Measurements from ENCODE around the gene TKTL1.

The TKTL1 gene

DNA sequence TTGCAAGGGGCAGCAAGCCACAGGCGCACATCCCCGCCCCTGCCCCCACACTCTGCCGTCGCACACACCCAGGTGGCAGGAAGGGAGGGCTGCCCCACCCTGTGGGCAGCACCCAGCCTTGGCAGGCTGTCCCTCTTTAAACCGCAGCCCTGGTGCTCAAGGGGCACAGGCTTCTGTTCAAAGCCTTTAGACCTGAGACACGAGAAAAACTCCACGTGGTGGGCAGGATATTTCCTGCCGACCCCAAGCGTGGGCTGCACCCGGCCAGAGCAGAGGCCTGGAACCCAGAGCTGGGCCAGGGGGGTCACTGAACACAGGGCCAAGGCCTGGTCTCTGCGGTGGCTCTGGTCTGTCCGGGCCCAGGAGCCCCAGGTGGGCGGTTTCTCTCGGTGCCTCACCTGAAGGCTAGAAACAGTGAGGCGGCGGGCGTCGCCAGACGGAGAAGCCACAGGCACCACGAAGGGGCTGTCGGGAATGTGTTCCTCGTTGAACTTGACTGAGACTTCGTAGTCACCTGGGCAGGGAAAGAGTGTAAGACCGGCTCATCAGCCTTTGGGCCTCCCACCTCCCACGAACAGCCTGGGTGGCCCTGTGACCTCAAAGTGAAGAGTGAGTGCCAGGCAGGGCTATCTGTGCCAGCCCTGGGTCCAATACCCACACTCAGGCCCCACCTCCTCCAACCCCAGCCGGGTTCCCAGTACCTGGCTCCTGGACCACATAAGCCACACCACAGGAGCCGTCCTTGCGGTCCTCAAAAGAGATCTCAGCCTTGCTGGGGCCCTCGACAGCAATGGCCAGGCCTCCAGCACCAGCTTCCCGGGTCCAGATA, 55.8 kb downstream of the TKTL1 start:
- H3K79me2 ChIP-seq, result no peaks in the 10 kb centered on the region
- H3K4me3 ChIP-seq (ENCODE audit: low read depth, low read length), result no peak overlapping the region
- no peak overlapping the region for H2AFZ ChIP-seq
- no peaks in the 10 kb centered on the region for H3K9me3 ChIP-seq (ENCODE audit: control insufficient read depth, low read length)
- H3K4me2 ChIP-seq (ENCODE audit: low read length), result no peak overlapping the region
- TF ChIP-seq, protein P1, sequence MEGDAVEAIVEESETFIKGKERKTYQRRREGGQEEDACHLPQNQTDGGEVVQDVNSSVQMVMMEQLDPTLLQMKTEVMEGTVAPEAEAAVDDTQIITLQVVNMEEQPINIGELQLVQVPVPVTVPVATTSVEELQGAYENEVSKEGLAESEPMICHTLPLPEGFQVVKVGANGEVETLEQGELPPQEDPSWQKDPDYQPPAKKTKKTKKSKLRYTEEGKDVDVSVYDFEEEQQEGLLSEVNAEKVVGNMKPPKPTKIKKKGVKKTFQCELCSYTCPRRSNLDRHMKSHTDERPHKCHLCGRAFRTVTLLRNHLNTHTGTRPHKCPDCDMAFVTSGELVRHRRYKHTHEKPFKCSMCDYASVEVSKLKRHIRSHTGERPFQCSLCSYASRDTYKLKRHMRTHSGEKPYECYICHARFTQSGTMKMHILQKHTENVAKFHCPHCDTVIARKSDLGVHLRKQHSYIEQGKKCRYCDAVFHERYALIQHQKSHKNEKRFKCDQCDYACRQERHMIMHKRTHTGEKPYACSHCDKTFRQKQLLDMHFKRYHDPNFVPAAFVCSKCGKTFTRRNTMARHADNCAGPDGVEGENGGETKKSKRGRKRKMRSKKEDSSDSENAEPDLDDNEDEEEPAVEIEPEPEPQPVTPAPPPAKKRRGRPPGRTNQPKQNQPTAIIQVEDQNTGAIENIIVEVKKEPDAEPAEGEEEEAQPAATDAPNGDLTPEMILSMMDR (IDR thresholded peaks at IDR 0.05), result no peak
- H3K9ac ChIP-seq, result no peak overlapping the region
- H3K4me1 ChIP-seq, result no peaks in the 10 kb centered on the region
- H3K36me3 ChIP-seq (ENCODE audit: control insufficient read depth, insufficient read depth, low read length), result no peaks in the 10 kb centered on the region
- H3K27me3 ChIP-seq (ENCODE audit: control insufficient read depth, insufficient read depth, low read length), result no peaks in the 10 kb centered on the region
- H3K27ac ChIP-seq, result no peak overlapping the region

DNA sequence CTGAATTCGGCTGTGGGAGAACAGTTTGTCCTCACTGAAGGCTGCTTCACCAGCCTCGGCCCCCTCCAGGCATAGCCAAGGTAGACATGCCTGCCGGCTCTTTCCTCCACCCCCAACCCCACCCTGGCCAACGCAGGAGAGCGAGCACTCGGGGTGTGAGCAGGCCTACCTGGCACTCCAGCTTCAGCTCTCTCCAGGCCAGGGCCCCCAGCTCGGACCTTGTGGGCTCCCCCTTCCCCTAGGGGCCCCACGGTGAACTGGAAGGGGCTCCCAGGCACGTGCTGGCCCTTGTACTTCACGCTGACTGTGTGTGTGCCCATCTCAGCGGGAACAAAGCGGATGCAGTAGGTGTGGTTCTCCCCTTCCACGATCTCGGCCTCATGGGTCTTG, 56.4 kb downstream of the TKTL1 start:
- Histone ChIP-seq H3K79me2 (no peaks in the 10 kb centered on the region), H3K4me3 (ENCODE audit: low read depth, low read length) (no peak overlapping the region), H3K4me2 (ENCODE audit: low read length) (no peak overlapping the region), H3K36me3 (ENCODE audit: control insufficient read depth, insufficient read depth, low read length) (no peaks in the 10 kb centered on the region), H3K9me3 (ENCODE audit: control insufficient read depth, low read length) (no peaks in the 10 kb centered on the region), H3K27ac (no peak overlapping the region), H3K4me1 (no peaks in the 10 kb centered on the region), H3K9ac (no peak overlapping the region), H2AFZ (no peak overlapping the region), H3K27me3 (ENCODE audit: control insufficient read depth, insufficient read depth, low read length) (no peaks in the 10 kb centered on the region)
- TF ChIP-seq, protein P1 (IDR thresholded peaks at IDR 0.05), result no peak

DNA sequence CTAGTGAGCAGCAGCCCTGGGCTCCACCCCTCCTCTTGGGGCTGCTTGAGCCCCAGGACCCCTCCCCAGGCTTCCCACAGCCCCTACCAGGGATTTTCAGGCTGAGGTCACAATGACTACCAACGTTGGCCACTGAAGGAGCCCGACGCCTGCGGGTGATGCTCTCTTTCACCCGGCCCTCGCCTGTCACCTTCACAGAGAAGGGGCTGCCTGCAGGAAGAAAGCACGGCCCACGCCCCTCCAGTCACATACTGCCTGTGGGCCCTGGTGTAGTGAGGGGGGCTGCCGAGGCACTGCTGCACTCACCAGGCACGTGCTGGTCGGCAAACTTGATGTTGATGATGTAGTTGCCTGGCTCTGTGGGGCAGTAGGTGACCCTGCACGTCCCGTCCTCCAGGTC, 56.9 kb downstream of the TKTL1 start:
- Histone ChIP-seq H3K4me3 (ENCODE audit: low read depth, low read length) (no peak overlapping the region), H3K9ac (no peak overlapping the region), H3K27me3 (ENCODE audit: control insufficient read depth, insufficient read depth, low read length) (no peaks in the 10 kb centered on the region), H2AFZ (no peak overlapping the region), H3K4me1 (no peaks in the 10 kb centered on the region), H3K27ac (no peak overlapping the region), H3K36me3 (ENCODE audit: control insufficient read depth, insufficient read depth, low read length) (no peaks in the 10 kb centered on the region), H3K4me2 (ENCODE audit: low read length) (no peak overlapping the region), H3K9me3 (ENCODE audit: control insufficient read depth, low read length) (no peaks in the 10 kb centered on the region), H3K79me2 (no peaks in the 10 kb centered on the region)
- TF ChIP-seq, protein P1 (IDR thresholded peaks at IDR 0.05), result no peak

DNA sequence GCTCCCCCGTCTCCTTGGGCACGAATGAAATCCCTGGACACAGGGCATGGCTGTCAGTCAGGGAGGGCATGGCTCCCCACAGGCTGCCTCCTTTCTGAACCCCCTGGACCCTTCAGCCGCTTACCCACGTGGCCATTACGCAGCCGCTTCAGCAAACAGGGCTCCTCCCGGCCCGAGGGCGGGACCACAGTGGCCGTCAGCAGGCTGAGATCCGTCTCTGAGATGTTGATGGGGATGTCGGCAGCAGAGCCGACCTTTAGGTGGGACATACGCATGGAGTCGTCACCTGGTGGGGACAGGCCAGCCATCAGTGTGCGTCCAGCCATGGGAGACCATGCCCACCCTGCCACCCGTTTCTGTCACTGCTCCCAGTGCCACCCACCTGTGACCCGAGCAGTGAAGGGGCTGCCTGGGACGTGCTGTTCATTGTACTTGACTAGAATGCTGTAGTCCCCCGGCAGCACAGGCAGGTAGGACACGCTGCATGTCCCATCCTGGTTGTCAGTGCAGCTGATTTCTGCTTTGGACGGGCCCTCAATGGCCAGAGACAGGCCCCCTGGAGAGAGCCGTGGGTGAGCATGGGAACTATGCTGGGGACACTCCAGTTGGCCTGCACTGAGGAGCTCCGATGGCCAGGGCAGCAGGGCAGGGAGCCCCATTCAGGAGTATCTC, 57.7 kb downstream of the TKTL1 start:
- Histone ChIP-seq H3K27ac (no peak overlapping the region), H3K9me3 (ENCODE audit: control insufficient read depth, low read length) (no peaks in the 10 kb centered on the region), H3K4me3 (ENCODE audit: low read depth, low read length) (no peak overlapping the region), H2AFZ (no peak overlapping the region), H3K36me3 (ENCODE audit: control insufficient read depth, insufficient read depth, low read length) (no peaks in the 10 kb centered on the region), H3K27me3 (ENCODE audit: control insufficient read depth, insufficient read depth, low read length) (no peaks in the 10 kb centered on the region), H3K9ac (no peak overlapping the region), H3K79me2 (no peaks in the 10 kb centered on the region), H3K4me1 (no peaks in the 10 kb centered on the region), H3K4me2 (ENCODE audit: low read length) (no peak overlapping the region)
- TF ChIP-seq, protein P1 (IDR thresholded peaks at IDR 0.05), result no peak
